ENCODE results near the gene ELSPBP1.
"Not testable (repeated sequence)": the region's sequence is repeated elsewhere in the genome, so short reads cannot be mapped to it uniquely, and the experiment has no call there.

ELSPBP1 gene

GRCh38 chr19:48043675-48044258, 49.3 kb downstream of the ELSPBP1 start, which contains the start of gene CABP5:
Gene CABP5 (minus strand): TSS chr19:48044079. CDS start chr19:48043922, 157 bp downstream.
- DNase-seq, result no peak

DNA sequence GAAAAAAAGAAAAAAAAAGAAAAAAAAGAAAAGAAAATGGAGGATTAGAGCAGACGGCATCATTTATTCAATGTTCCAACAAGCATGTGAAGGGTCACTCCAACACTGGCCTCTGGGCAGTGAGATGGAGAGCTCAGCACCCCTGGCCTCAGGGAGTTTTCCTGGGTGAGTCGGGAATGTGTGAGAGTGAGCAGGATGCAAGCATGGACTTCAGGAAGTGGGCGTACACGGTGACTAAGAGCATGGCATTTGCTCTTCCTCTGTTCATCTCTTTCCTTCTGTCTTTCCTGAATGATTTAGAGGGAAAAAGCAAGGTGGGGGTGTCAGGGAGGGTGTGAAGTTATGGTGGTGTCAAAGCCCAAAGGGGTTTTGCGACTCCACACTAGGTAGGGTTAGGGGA, 50.1 kb downstream of the ELSPBP1 start:
- DNase-seq, result no peak

DNA sequence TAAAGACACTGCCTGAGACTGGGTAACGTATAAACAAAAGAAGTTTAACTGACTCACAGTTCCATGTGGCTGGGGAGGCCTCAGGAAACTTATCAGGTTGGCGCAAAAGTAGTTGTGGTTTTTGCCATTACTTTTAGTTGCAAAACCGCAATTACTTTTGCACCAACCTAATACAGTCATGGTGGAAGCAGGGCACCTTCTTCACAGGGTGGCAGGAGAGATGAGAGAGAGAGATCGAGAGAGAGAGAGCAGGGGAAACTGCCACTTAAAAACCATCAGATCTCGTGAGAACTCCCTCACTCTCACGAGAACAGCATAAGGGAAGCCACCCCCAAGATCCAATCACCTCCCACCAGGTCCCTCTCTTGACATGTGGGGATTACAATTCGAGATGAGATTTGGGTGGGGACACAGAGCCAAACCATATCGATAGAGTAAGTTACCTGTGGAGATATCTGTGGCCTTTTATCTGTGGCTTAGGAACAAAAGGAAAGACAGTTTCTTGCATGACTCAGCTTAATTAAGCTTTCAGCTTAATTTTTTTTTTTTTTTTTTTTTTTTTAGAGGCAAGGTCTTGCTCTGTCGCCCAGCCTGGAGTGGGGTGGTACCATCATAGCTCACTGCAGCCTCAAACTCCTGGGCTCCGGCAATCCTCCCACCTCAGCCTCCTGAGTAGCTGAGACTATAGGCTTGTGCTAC, 57.1 kb downstream of the ELSPBP1 start:
- DNase-seq, result no peak

GRCh38 chr19:48053076-48053475, 58.6 kb downstream of the ELSPBP1 start:
- DNase-seq, result no peak

GRCh38 chr19:48053856-48054255, 59.4 kb downstream of the ELSPBP1 start:
- DNase-seq, result no peak

GRCh38 chr19:48059331-48059730, 64.9 kb downstream of the ELSPBP1 start:
- DNase-seq, result no peak

GRCh38 chr19:48060381-48060780, 65.9 kb downstream of the ELSPBP1 start:
- DNase-seq, result no peak

GRCh38 chr19:48061401-48062344, 67.2 kb downstream of the ELSPBP1 start:
- DNase-seq, result no peak

- no peak for DNase-seq
Measured at GRCh38 chr19:48064509-48064908, 70.1 kb downstream of the ELSPBP1 start.

- peak in 1 of 14 donors; percentile 1 for DNase-seq
Measured at GRCh38 chr19:48069435-48069834, 75.0 kb downstream of the ELSPBP1 start.

DNA sequence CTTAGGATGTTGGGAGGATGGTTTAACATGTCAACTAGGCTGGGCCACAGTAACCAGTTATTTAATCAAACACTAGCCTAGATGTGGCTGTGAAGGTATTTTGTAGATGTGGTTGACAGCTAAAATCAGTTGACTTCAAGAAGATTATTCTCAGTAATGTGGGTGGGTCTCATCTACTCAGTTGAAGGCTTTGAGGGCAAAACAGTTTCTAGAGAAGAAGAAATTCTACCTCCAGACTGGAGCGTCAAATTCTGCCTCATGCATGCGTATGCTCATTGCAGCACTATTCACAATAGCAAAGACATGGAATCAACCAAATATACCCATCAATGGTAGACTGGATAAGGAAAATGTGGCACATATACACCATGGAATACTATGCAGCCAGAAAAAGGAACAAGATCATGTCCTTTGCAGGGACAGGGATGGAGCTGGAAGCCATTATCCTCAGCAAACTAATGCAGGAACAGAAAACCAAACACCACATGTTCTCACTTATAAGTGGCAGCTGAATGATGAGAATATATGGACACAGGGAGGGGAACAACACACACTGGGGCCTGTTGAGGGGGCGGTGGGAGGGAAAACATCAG, 75.8 kb downstream of the ELSPBP1 start:
- DNase-seq, result not testable (repeated sequence)

All from C1 segment of cervical spinal cord (tissue), 14 donors.